Measurements from ENCODE around the gene SUPT4H1. TPM values are rescaled to one million over a fixed set of nuclear protein-coding genes. Genes with fewer than 3 reads are reported as not detected.

The SUPT4H1 gene
- total and polyA plus RNA-seq, 9 of the 15 experiments (the other 6 are each of a cell fraction or from before 2014, with no cell fraction given) = 62.1 to 320 (median 117) TPM

GRCh38 chr17:58375256-58375655 lies 23.3 kb upstream of the SUPT4H1 start (continued):
- TF ChIP-seq RAD21 (CRISPR knock-in tag; conservative IDR thresholded peaks at IDR 0.05 in 1 of 2, IDR thresholded peaks at IDR 0.05 in 1 of 2) (peak in 1 of 2 experiments; percentile 27; a peak in 1 of 4 replicates), ZNF436 (CRISPR knock-in tag; IDR thresholded peaks at IDR 0.05) (no peak), POLR2AphosphoS5 (IDR thresholded peaks at IDR 0.05; ENCODE audit: control insufficient read depth, insufficient read depth, low read depth, low read length) (no peak), MECOM (CRISPR knock-in tag; IDR thresholded peaks at IDR 0.05) (no peak), CREB1 (IDR thresholded peaks at IDR 0.05) (no peak), CREB1 (CRISPR knock-in tag; IDR thresholded peaks at IDR 0.05) (no peak)

- Histone ChIP-seq H3K4me1 (replicated peaks in 1 of 2; ENCODE audit: control insufficient read depth in 2 of 2, insufficient read depth in 2 of 2, low read length in 2 of 2) (peaks cover 0 to 11% of the 10 kb centered on the region in 2 experiments; a peak in 3 of 5 replicates), H2AFZ (ENCODE audit: low read depth, low read length) (no peak overlapping the region), H3K79me2 (ENCODE audit: control insufficient read depth, insufficient read depth, low read length) (no peaks in the 10 kb centered on the region), H3K4me2 (ENCODE audit: insufficient read depth, low read length) (no peak overlapping the region), H3K36me3 (ENCODE audit: control insufficient read depth, insufficient read depth, low read length) (no peaks in the 10 kb centered on the region), H3K27ac (ENCODE audit: extremely low read depth, low read depth, low read length) (no peak overlapping the region), H4K20me1 (replicated peaks; ENCODE audit: control insufficient read depth, insufficient read depth, low read length) (no peaks in the 10 kb centered on the region), H3K27me3 (ENCODE audit: control insufficient read depth in 2 of 2, insufficient read depth in 2 of 2, low read length in 2 of 2) (no peaks in the 10 kb centered on the region), H3K9me1 (ENCODE audit: control insufficient read depth, insufficient read depth, low read length) (no peaks in the 10 kb centered on the region), H3K9me3 (replicated peaks; ENCODE audit: control insufficient read depth, insufficient read depth, low read depth, low read length) (no peaks in the 10 kb centered on the region), H3K4me3 (no peak overlapping the region), H3K9ac (ENCODE audit: insufficient read depth in 1 of 2, low read depth in 2 of 2, low read length in 2 of 2) (no peak overlapping the region)
- FAIRE-seq (no peak), ATAC-seq (no peak), DNase-seq (ENCODE audit: extremely low read depth in 1 of 4, low spot score in 3 of 4) (no peak)
- ChIA-PET CTCF (ENCODE audit: low intra/inter-chr PET ratio) (no interaction called here), POLR2A (interaction anchor here (0.6 to 1.0 kb wide), 2 partner anchors 15 to 22 kb away, joined by 3 read pairs; partner anchors contain the start of gene SUPT4H1)
- intact Hi-C loops (cut with micrococcal nuclease) (no loop called here), in situ Hi-C loops (cut with MboI) (no loop called here)
- WGBS (ENCODE audit: insufficient coverage, low coverage, missing lambda C conversion rate) = 67% methylated on average over 1 of the region's 1 CpG
- TF ChIP-seq RBM25 (IDR thresholded peaks at IDR 0.05; ENCODE audit: low read depth, low read length, severe bottlenecking) (peak; percentile 92), LARP7 (IDR thresholded peaks at IDR 0.05) (no peak), RFX7 (CRISPR knock-in tag; IDR thresholded peaks at IDR 0.05) (no peak), CBFA2T3 (IDR thresholded peaks at IDR 0.05) (no peak), LCOR (CRISPR knock-in tag; IDR thresholded peaks at IDR 0.05) (no peak), FOXK1 (CRISPR knock-in tag; IDR thresholded peaks at IDR 0.05; ENCODE audit: borderline replicate concordance) (no peak), ADNP (tag; IDR thresholded peaks at IDR 0.05) (0 out of 2 replicates have a peak, but pooled peaks have one; percentile 42), GATAD2B (IDR thresholded peaks at IDR 0.05; ENCODE audit: borderline replicate concordance) (no peak), HBP1 (CRISPR knock-in tag; IDR thresholded peaks at IDR 0.05) (no peak), PATZ1 (CRISPR knock-in tag; IDR thresholded peaks at IDR 0.05; ENCODE audit: borderline replicate concordance) (no peak), BCOR (IDR thresholded peaks at IDR 0.05) (peak; percentile 72; the same call in 1 of the 2 replicates), ESRRA (IDR thresholded peaks at IDR 0.05; ENCODE audit: borderline replicate concordance, low read depth) (0 out of 2 replicates have a peak, but pooled peaks have one; percentile 31), E2F6 (IDR thresholded peaks at IDR 0.05; ENCODE audit: borderline replicate concordance in 1 of 2, extremely low read depth in 1 of 2, insufficient read depth in 1 of 2, insufficient read length in 1 of 2, low read depth in 1 of 2, low read length in 1 of 2, poor library complexity in 1 of 2, severe bottlenecking in 1 of 2) (no peak)
- no TSS peak for BruUV-seq (replicated peaks)
Observed at GRCh38 chr17:58373923-58374322, 21.9 kb upstream of the SUPT4H1 start.
